Measurements from ENCODE around the gene TST. TPM values are rescaled to one million over a fixed set of nuclear protein-coding genes. Genes with fewer than 3 reads are reported as not detected.
A peak's percentile ranks its signal among the peaks of the same experiment; 100 is the strongest.

TST gene
- total and polyA plus RNA-seq, 9 of the 15 experiments (the other 6 are each of a cell fraction or from before 2014, with no cell fraction given): 1.4 to 26.9 (median 12.4) TPM

DNA sequence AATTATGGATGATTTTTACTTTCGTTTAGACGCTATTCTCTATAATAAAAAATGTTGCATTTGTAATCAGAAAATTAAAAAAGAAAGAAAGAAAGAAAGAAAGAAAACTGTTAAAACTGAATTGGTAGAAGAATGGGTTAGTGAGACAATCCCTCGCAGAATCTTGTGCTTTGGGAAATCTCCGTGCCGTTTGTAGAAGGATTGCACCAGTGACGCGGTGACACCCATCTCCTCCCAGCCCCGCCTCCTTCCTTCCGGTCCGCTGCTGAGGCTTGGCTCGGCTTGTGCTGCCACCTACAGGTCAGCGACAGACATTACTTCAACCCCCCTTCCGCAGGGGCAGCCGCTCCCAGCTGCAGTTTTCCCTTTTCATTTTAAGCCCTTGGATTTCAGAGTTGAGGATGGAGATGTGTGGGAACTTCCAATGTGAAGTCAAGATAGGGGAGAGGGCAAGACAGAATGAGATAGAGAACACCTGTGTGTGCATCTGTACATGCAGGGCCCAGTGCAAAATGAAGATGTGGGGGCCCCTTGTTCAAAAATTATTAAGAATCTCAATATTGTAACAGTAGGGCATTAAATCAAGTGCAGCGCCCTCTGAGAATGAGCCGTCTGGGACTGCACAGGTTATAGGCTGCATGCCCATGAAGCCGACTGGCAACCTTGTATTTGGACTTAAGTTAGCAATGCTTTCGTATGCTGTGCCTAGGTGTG is 41.1 kb downstream of the TST start (continued):
- TF ChIP-seq TCF7L2 (IDR thresholded peaks at IDR 0.05; ENCODE audit: low read depth, low read length) (no peak), ZNF431 (CRISPR knock-in tag; IDR thresholded peaks at IDR 0.05) (no peak), HOXB6 (CRISPR knock-in tag; IDR thresholded peaks at IDR 0.05; ENCODE audit: borderline replicate concordance) (no peak), IRF2 (CRISPR knock-in tag; IDR thresholded peaks at IDR 0.05) (no peak), OTX1 (CRISPR knock-in tag; IDR thresholded peaks at IDR 0.05) (no peak), CCAR2 (IDR thresholded peaks at IDR 0.05; ENCODE audit: low read depth, low read length) (no peak), ZSCAN32 (CRISPR knock-in tag; IDR thresholded peaks at IDR 0.05) (no peak), POLR3G (IDR thresholded peaks at IDR 0.05; ENCODE audit: extremely low read depth, insufficient read length, insufficient replicate concordance) (no peak), ZNF444 (CRISPR knock-in tag; IDR thresholded peaks at IDR 0.05) (no peak), ATF7 (IDR thresholded peaks at IDR 0.05) (0 out of 2 replicates have a peak, but pooled peaks have one; percentile 14), CHD1 (IDR thresholded peaks at IDR 0.05; ENCODE audit: low read length) (no peak), ARNT (IDR thresholded peaks at IDR 0.05) (no peak), LARP7 (IDR thresholded peaks at IDR 0.05) (no peak), ZNF224 (CRISPR knock-in tag; IDR thresholded peaks at IDR 0.05) (no peak), ZNF766 (CRISPR knock-in tag; conservative IDR thresholded peaks at IDR 0.05) (no peak), RAD51 (IDR thresholded peaks at IDR 0.05; ENCODE audit: borderline replicate concordance, low read depth) (no peak), RBM14 (IDR thresholded peaks at IDR 0.05; ENCODE audit: borderline replicate concordance, insufficient read depth, low read depth, low read length) (no peak), GTF2E2 (tag; IDR thresholded peaks at IDR 0.05) (no peak), PCBP2 (IDR thresholded peaks at IDR 0.05; ENCODE audit: low read depth, low read length, poor library complexity, severe bottlenecking) (no peak), SMAD4 (CRISPR knock-in tag; conservative IDR thresholded peaks at IDR 0.05) (no peak), YBX1 (IDR thresholded peaks at IDR 0.05) (no peak)
- TF ChIP-seq, protein P1, sequence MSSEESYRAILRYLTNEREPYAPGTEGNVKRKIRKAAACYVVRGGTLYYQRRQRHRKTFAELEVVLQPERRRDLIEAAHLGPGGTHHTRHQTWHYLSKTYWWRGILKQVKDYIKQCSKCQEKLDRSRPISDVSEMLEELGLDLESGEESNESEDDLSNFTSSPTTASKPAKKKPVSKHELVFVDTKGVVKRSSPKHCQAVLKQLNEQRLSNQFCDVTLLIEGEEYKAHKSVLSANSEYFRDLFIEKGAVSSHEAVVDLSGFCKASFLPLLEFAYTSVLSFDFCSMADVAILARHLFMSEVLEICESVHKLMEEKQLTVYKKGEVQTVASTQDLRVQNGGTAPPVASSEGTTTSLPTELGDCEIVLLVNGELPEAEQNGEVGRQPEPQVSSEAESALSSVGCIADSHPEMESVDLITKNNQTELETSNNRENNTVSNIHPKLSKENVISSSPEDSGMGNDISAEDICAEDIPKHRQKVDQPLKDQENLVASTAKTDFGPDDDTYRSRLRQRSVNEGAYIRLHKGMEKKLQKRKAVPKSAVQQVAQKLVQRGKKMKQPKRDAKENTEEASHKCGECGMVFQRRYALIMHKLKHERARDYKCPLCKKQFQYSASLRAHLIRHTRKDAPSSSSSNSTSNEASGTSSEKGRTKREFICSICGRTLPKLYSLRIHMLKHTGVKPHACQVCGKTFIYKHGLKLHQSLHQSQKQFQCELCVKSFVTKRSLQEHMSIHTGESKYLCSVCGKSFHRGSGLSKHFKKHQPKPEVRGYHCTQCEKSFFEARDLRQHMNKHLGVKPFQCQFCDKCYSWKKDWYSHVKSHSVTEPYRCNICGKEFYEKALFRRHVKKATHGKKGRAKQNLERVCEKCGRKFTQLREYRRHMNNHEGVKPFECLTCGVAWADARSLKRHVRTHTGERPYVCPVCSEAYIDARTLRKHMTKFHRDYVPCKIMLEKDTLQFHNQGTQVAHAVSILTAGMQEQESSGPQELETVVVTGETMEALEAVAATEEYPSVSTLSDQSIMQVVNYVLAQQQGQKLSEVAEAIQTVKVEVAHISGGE (CRISPR knock-in tag; IDR thresholded peaks at IDR 0.05): peak in 1 of 3 experiments; percentile 64; a peak in 1 of 6 replicates
- TF ChIP-seq, protein P2, sequence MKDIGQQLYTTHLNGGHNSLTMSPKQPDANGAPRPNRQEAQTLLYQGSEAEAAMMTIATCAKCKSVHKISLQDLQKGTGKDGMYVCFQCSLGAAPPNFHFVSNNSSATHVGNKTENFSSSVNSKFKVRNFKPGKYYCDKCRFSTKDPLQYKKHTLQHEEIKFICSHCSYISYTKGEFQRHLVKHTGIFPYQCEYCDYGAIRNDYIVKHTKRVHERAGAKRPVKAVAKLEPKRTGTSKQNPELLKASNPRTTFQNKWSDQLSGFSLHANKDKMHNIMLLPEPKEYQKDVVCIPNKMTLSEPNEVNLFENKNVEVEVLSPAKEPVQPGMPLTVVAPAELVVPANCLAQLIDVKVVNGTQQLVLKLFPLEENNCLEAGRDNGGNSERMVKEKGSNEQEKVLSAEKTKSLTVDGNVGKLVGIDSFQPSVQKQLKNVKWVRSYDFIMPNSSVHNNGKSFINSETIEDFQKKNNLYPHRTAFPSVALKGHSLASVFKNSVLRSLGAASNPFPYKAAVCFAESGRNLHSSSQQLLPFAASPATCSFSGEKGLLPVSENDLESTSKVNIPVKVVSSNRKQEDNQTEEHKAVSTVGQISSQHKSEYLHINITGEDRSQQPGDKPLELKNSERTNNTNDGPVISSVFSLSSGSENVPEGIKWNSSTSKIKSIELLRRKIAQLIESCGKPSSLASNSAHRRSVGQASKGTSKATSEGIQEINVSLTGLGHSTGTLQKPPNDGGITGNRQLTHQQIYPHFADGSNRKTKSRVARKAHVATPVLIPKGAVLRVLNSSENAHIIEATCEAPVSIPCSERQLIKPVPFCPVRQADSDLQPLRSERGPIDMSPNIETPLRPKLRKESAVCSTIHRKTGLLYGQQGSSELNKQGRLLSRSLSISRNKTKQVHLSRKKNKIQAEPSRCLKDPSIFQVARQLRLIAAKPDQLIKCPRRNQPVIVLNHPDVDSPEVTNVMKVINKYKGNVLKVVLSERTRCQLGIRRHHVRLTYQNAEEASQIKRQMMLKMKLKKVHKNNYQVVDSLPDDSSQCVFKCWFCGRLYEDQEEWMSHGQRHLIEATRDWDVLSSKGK (CRISPR knock-in tag; IDR thresholded peaks at IDR 0.05): no peak

Data from K562 (cell line).